ENCODE data around the gene PDXP. TPM values are rescaled to one million over a fixed set of nuclear protein-coding genes. Genes with fewer than 3 reads are reported as not detected.

Gene PDXP
- total and polyA plus RNA-seq, 2 of the 13 experiments (the other 11 are each of a cell fraction or from before 2014, with no cell fraction given), result 58.2 to 70.6 TPM

- TF ChIP-seq ZBTB43 (CRISPR knock-in tag; conservative IDR thresholded peaks at IDR 0.05), result peak; percentile 27; the same call in 1 of the 2 replicates
- TF ChIP-seq, protein P1, sequence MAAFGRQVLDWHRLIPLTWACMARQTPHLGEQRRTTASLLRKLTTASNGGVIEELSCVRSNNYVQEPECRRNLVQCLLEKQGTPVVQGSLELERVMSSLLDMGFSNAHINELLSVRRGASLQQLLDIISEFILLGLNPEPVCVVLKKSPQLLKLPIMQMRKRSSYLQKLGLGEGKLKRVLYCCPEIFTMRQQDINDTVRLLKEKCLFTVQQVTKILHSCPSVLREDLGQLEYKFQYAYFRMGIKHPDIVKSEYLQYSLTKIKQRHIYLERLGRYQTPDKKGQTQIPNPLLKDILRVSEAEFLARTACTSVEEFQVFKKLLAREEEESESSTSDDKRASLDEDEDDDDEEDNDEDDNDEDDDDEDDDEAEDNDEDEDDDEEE (CRISPR knock-in tag; IDR thresholded peaks at IDR 0.05), result peak; percentile 83; the same call in 1 of the 2 replicates
- TF ChIP-seq ZNF232 (CRISPR knock-in tag; IDR thresholded peaks at IDR 0.05; ENCODE audit: borderline replicate concordance), result peak; percentile 53
- 0 out of 2 replicates have a peak, but pooled peaks have one; percentile 14 for TF ChIP-seq TBP (CRISPR knock-in tag; IDR thresholded peaks at IDR 0.05)
- TF ChIP-seq POLR2AphosphoS2 (IDR thresholded peaks at IDR 0.05; ENCODE audit: low read depth, low read length), result no peak
- peak; percentile 89 for TF ChIP-seq SIN3B (IDR thresholded peaks at IDR 0.05; ENCODE audit: low read length)
- TF ChIP-seq CREB1 (IDR thresholded peaks at IDR 0.05), result peak; percentile 64; the same call in 1 of the 2 replicates
- peak; percentile 82 for TF ChIP-seq CREB1 (CRISPR knock-in tag; IDR thresholded peaks at IDR 0.05)
- TF ChIP-seq HNRNPL (IDR thresholded peaks at IDR 0.05; ENCODE audit: low read depth, low read length), result 0 out of 2 replicates have a peak, but pooled peaks have one; percentile 25
- TF ChIP-seq KLF11 (CRISPR knock-in tag; IDR thresholded peaks at IDR 0.05), result 0 out of 2 replicates have a peak, but pooled peaks have one; percentile 50
- TF ChIP-seq PRDM4 (CRISPR knock-in tag; IDR thresholded peaks at IDR 0.05; ENCODE audit: borderline replicate concordance), result no peak
- peak; percentile 69; the same call in 1 of the 2 replicates for TF ChIP-seq ZHX2 (IDR thresholded peaks at IDR 0.05; ENCODE audit: low read depth)
- no peak for TF ChIP-seq ZHX2 (CRISPR knock-in tag; IDR thresholded peaks at IDR 0.05; ENCODE audit: borderline replicate concordance)
- 0 out of 2 replicates have a peak, but pooled peaks have one; percentile 44 for TF ChIP-seq HMG20A (CRISPR knock-in tag; IDR thresholded peaks at IDR 0.05; ENCODE audit: borderline replicate concordance)
- no peak for TF ChIP-seq CENPT (CRISPR knock-in tag; IDR thresholded peaks at IDR 0.05; ENCODE audit: low read depth)
- peak; percentile 20; the same call in 1 of the 2 replicates for TF ChIP-seq KLF12 (CRISPR knock-in tag; IDR thresholded peaks at IDR 0.05; ENCODE audit: borderline replicate concordance)
Measured at GRCh38 chr22:37686002-37686982, 27.8 kb downstream of the PDXP start, which contains the start of gene NOL12 (continued).

Measured in HepG2 (cell line).